ENCODE data around the gene FKBP5. TPM values are rescaled to one million over a fixed set of nuclear protein-coding genes. Genes with fewer than 3 reads are reported as not detected.
"Not testable (repeated sequence)": the region's sequence is repeated elsewhere in the genome, so short reads cannot be mapped to it uniquely, and the experiment has no call there.

Gene FKBP5
- total RNA-seq, 2 donors from 2014 or later: 101 to 117 TPM

DNA sequence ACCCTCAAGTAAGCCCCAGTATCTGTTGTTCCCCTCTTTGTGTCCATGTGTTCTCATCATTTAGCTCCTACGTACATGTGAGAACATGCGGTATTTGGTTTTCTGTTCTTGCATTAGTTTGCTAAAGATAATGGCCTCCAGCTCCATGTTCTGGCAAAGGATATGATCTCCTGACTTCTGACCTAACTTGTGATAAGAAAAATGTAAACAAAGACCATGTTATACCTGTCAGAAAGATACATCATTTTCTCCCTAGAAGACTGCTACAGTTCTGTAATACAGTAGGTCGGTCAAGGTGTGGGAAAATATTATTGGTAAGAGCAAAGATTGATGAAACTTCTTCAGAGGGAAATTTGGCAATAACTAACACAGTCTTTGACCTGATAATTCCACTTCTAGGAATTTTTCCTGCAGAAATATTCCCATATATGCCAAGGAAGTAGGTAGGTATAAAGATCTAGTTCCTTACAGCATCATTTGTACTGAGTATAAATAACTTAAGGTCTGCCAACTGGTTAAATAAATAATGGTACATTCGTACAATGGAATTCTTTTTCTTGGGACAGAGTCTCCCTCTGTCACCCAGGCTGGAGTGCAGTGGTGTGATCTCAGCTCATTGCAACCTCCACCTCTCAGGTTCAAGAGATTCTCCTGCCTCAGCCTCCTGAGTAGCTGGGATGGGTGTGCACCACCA is 19.1 kb upstream of the FKBP5 start:
- ATAC-seq (no peak), DNase-seq (no peak)
- intact Hi-C loops (cut with DNase I): no loop called here

DNA sequence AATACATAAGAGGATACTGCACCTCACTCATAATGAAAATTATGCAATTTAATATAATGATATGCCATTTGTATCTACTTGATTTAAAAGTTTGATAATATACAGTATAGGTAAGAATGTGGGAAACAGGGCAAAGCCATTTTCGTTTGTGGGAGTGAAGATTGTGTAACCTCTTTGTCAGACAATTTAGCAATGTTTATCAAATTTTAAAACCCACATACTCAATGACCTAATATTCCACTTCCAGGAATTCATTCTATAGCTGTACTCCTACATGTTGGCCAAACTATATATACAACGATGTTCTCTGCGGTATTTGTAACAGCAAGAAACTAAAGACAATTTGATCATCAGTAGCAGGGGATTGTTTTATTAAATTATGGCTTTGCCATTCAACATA is 17.8 kb upstream of the FKBP5 start:
- no peak for DNase-seq
- no peak for ATAC-seq
- intact Hi-C loops (cut with DNase I): no loop called here

DNA sequence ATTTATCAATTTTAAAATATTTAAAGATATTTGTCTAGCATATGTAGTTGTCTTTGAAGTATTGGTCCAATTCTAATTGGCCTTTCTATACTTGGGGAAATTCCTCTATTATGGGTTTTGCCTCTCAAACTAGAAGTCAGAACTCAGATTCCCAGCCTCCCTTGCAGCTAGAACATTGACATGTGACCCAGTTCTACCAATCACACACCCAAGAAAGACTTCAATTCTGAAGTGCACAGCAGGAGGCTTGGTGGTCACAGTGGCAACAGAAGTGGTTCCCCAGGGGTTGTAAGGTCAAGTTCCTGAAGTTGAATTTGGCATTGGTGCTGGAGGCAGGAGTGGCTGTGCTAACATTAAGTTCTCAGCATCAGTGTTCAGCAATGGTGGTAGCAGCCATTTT is 14.8 kb upstream of the FKBP5 start:
- intact Hi-C loops (cut with DNase I): no loop called here
- ATAC-seq (no peak), DNase-seq (no peak)

- intact Hi-C loops (cut with DNase I): no loop called here
- ATAC-seq (no peak), DNase-seq (no peak)
These were observed 10.1 kb upstream of the FKBP5 start for GRCh38 chr6:35698858-35699257.

DNA sequence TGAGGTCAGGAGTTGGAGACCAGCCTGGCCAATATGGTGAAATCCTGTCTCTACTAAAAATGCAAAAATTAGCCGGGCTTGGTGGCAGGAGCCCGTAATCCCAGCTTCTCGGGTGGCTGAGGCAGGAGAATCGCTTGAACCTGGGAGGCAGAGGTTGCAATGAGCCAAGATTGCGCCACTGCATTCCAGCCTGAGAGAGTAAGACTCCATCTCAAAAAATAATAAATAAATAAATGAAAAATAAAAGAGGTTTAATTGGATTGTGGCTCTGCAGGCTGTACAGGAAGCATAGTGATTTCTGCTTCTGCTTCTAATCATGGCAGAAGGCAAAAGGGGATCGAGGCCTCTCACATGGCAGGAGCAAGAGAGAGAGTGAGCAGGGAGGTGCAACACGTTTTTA is 9.7 kb upstream of the FKBP5 start:
- DNase-seq; ATAC-seq; intact Hi-C loops (cut with DNase I): not testable (repeated sequence)

- intact Hi-C loops (cut with DNase I): no loop called here
- no peak for DNase-seq
- ATAC-seq: no peak
These were observed 5.7 kb upstream of the FKBP5 start for GRCh38 chr6:35694462-35694861.

DNA sequence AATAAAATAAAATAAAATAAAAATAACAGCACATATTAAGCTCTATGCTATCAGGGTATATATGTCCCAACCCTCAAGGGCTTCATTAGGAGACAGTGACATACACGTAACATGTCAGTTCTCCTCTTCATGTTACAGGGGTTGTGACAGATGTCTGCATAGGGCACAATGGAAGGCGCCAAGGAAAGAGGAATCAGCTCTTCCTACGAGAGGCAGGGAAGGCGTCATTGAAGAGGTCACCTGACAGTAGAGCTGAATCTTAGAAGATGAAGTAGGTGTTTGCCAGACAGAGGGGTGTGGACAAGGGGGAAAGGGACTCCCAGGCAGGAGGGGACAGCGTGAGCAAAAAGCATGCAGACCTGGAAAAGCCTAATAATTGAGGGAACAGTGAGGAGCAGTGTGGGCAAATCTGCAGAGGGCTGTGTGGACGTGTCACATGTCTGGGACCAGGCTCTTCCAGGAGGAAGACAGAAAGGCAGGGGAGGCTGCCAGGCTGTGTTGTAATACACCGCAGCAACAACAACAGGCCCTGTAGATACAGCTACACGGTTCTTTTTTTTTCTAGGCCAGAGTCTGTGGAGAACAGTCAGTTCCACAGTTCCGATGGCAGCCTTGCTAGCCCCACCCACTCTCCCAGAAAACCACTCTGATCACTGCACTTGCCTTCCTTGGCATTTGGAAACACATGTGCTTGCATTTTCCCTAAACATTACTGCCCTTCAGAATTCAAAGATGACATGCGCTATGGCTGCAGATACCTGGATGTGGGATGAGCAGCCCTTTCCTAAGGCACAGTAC is 2.5 kb upstream of the FKBP5 start:
- ATAC-seq (peak; percentile 38 to 65), DNase-seq (peak; percentile 91)
- intact Hi-C loops (cut with DNase I): no loop called here

GRCh38 chr6:35690484-35690883 is 1.8 kb upstream of the FKBP5 start:
- intact Hi-C loops (cut with DNase I): no loop called here
- DNase-seq (no peak), ATAC-seq (no peak)

- ATAC-seq; DNase-seq; intact Hi-C loops (cut with DNase I): not testable (repeated sequence)
These were observed 1.3 kb upstream of the FKBP5 start for GRCh38 chr6:35690006-35690405.

GRCh38 chr6:35687658-35688604 is 784 bp downstream of the FKBP5 start:
- ATAC-seq: peak; percentile 34 to 45
- intact Hi-C loops (cut with DNase I): loop anchor here (2.0 to 5.0 kb wide), 2 partner anchors 33 to 34 kb away; no protein-coding TSS in a partner anchor
- peak; percentile 61 for DNase-seq

- DNase-seq (no peak), ATAC-seq (no peak)
- intact Hi-C loops (cut with DNase I): loop anchor here in 1 of 2 donors (5.0 kb wide), 1 partner anchor 35 kb away; no protein-coding TSS in a partner anchor
These were observed 1.7 kb downstream of the FKBP5 start for GRCh38 chr6:35686873-35687555.

DNA sequence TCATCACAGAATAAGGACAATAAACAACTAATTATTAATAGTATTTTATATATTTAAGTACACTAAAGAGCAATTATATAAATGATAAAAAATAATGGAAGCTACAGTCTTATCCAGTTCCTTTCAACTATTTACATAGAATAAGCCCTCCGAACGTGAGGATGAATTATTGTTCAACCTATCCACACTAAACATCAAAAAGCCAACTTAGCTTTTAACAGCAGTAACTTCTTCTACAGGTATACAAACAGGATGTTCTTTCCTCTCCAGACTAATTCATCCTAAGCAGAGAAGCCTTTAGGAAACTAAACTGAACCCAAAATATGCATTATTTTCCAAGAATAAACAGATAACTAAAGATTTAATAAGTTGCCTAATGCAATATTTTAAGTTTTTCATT is 2.3 kb downstream of the FKBP5 start:
- ATAC-seq (no peak), DNase-seq (no peak)
- intact Hi-C loops (cut with DNase I): loop anchor here in 1 of 2 donors (5.0 kb wide), 1 partner anchor 36 kb away; no protein-coding TSS in a partner anchor

DNA sequence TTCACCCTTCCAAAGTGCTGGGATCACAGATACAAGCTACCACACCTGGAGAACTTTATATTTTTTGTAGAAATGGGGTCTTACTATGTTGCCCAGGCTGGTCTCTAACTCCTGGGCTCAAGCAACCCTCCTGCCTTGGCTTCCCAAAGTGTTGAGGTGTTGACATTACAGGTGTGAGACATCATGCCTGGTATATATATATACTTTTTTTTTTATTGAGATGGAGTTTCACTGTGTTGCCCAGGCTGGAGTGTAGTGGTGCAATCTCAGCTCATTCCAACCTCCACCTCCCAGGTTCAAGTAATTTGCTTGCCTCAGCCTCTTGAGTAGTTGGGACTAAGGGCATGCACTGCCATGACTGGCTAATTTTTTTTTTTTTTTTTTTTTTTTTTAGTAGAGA is 5.4 kb downstream of the FKBP5 start:
- DNase-seq (no peak), ATAC-seq (no peak)
- intact Hi-C loops (cut with DNase I): no loop called here

DNA sequence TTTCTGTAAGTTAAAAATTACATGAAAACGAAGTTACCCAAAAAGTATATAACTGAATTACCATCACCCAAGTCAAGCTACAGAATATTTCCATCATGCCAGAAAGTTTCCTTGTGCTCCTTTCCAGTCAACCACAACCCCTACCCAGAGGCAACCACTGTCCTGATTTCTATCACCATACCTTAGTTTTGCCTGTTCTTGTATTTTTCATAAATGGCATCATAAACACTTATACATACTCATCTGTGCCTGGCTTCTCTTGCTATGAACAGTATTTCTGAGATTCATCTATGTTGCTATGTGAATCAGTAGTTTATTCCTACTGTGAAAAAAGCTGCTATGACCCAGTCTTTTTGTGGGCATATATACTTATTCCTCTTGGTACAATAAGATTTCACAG is 7.4 kb downstream of the FKBP5 start:
- ATAC-seq: no peak
- no peak for DNase-seq
- intact Hi-C loops (cut with DNase I): no loop called here

DNA sequence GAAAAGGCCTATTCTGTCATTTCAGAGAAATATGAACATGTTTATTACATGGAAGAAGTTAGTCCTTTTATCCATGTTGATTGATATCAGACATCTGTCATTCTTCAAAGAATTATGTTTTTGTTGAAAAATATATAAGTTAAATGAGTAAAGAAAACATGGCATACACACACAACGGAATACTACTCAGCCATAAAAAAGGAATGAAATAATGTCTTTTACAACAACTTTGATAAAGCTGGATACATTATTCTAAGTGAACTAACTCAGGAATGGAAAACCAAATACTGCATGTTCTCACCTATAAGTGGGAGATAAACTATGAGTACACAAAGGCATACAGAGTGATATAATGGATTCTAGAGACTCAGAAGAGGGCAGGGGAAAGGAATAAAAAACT is 9.3 kb downstream of the FKBP5 start:
- ATAC-seq (no peak), DNase-seq (no peak)
- intact Hi-C loops (cut with DNase I): no loop called here

GRCh38 chr6:35678814-35679213 is 9.9 kb downstream of the FKBP5 start:
- ATAC-seq (no peak), DNase-seq (no peak)
- intact Hi-C loops (cut with DNase I): no loop called here

DNA sequence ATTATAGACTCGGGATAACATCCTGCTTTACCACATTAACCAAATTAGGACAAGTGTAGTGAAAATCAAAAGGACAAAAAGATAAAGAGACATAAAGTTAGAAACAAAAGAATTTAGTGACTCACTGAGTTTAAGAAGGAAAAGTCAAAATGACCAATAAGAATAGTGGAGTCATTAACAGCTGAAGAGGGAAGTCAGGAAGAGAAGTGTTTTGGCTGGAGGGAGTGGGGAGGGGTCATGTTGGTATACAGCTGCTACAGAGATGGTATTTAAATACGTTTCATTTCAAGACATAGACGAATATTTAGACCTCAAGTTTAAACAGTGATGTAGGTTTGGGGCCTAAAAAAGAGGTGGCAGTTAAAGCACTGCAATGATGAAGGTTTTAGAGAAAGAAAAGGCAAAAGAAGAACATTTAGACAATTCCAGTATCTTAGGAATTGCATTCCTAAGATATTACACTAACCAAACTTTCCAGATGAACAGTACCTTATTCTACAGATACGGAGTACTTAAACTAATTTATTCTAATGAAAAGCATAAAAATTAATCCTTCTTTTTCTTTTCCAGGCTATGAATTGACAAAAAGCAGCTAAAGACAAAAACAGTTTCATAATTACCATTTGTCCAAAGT is 10.6 kb downstream of the FKBP5 start:
- no peak for DNase-seq
- intact Hi-C loops (cut with DNase I): no loop called here
- ATAC-seq: peak in 1 of 2 donors; percentile 54

GRCh38 chr6:35677456-35677855 is 11.3 kb downstream of the FKBP5 start:
- ATAC-seq: peak in 1 of 2 donors; percentile 26
- DNase-seq: no peak
- intact Hi-C loops (cut with DNase I): no loop called here
